ENCODE measurements around the gene ZBTB44.

Gene ZBTB44

GRCh38 chr11:130188047-130188446 is 126.7 kb downstream of the ZBTB44 start:
- Mint-ChIP-seq H3K4me1 (no peaks in the 10 kb centered on the region), H3K4me3 (no peak overlapping the region), H3K9me3 (no peaks in the 10 kb centered on the region), H3K36me3 (no peaks in the 10 kb centered on the region), H3K27me3 (no peaks in the 10 kb centered on the region), H3K27ac (no peak overlapping the region)

GRCh38 chr11:130187096-130187495 is 127.6 kb downstream of the ZBTB44 start:
- Mint-ChIP-seq H3K4me1 (no peaks in the 10 kb centered on the region), H3K9me3 (no peaks in the 10 kb centered on the region), H3K36me3 (no peaks in the 10 kb centered on the region), H3K4me3 (no peak overlapping the region), H3K27me3 (peaks cover 3% of the 10 kb centered on the region), H3K27ac (no peak overlapping the region)

GRCh38 chr11:130183878-130184610 is 130.7 kb downstream of the ZBTB44 start:
- H3K4me1 Mint-ChIP-seq = no peaks in the 10 kb centered on the region
- H3K9me3 Mint-ChIP-seq = no peaks in the 10 kb centered on the region
- no peak overlapping the region for H3K4me3 Mint-ChIP-seq
- H3K27ac Mint-ChIP-seq = no peak overlapping the region
- no peaks in the 10 kb centered on the region for H3K36me3 Mint-ChIP-seq
- peaks cover 3% of the 10 kb centered on the region for H3K27me3 Mint-ChIP-seq

- H3K4me1 Mint-ChIP-seq = no peaks in the 10 kb centered on the region
- peaks cover 3% of the 10 kb centered on the region for H3K27me3 Mint-ChIP-seq
- H3K36me3 Mint-ChIP-seq = no peaks in the 10 kb centered on the region
- no peak overlapping the region for H3K4me3 Mint-ChIP-seq
- no peaks in the 10 kb centered on the region for H3K9me3 Mint-ChIP-seq
- H3K27ac Mint-ChIP-seq = no peak overlapping the region
These were observed 133.1 kb downstream of the ZBTB44 start for GRCh38 chr11:130181295-130182272.

DNA sequence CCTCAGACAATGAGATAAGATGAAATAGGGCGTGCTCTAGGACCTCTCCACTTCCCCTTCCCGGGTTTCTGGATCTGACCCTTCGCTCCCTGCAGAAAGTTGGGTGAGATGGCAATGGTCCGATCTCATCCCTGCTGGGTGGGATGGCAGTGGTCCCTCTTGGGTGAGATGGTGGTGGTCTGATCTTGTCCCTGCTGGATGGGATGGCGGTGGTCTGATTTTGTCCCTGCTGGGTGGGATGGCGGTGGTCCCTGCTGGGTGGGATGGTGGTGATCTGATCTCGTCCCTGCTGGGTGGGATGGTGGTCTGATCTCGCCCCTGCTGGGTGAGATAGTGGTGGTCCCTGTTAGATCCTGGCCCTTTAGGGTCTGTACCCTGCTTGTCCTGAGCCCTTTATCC is 133.8 kb downstream of the ZBTB44 start:
- peaks cover 3% of the 10 kb centered on the region for H3K27me3 Mint-ChIP-seq
- no peak overlapping the region for H3K27ac Mint-ChIP-seq
- no peaks in the 10 kb centered on the region for H3K36me3 Mint-ChIP-seq
- H3K4me1 Mint-ChIP-seq = no peaks in the 10 kb centered on the region
- H3K9me3 Mint-ChIP-seq = no peaks in the 10 kb centered on the region
- no peak overlapping the region for H3K4me3 Mint-ChIP-seq

- Mint-ChIP-seq H3K27me3 (peaks cover 3% of the 10 kb centered on the region), H3K4me1 (no peaks in the 10 kb centered on the region), H3K27ac (no peak overlapping the region), H3K9me3 (no peaks in the 10 kb centered on the region), H3K4me3 (no peak overlapping the region), H3K36me3 (no peaks in the 10 kb centered on the region)
These were observed 134.2 kb downstream of the ZBTB44 start for GRCh38 chr11:130180491-130180890.

- Mint-ChIP-seq H3K36me3 (no peaks in the 10 kb centered on the region), H3K9me3 (peaks cover 4% of the 10 kb centered on the region), H3K27me3 (peaks cover 3% of the 10 kb centered on the region), H3K4me1 (no peaks in the 10 kb centered on the region), H3K4me3 (no peak overlapping the region), H3K27ac (no peak overlapping the region)
These were observed 135.1 kb downstream of the ZBTB44 start for GRCh38 chr11:130179396-130180306.

- Mint-ChIP-seq H3K27me3 (peaks cover 3% of the 10 kb centered on the region), H3K4me1 (no peaks in the 10 kb centered on the region), H3K27ac (no peak overlapping the region), H3K36me3 (no peaks in the 10 kb centered on the region), H3K4me3 (no peak overlapping the region), H3K9me3 (peaks cover 6% of the 10 kb centered on the region)
These were observed 136.0 kb downstream of the ZBTB44 start for GRCh38 chr11:130178441-130179339.

DNA sequence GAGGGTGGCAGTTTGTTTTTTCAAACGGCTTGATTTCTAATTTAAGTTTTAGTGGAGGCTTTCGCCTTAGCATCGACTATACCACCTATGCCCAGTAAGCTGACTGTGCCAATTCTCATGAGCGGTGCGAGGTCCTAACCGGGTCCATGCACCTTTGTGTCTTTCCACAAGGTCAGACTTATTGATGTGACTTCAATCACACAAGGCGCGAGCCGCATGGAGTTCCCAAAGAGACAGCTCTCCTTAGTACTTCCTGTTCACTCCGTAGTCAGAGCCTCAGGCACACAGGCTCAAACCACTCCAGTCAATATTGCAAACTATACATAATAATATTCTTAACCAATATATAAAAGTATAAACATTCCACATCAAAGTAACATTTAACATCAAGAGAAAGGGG is 136.9 kb downstream of the ZBTB44 start:
- Mint-ChIP-seq H3K4me1 (no peaks in the 10 kb centered on the region), H3K27ac (no peak overlapping the region), H3K27me3 (peaks cover 3% of the 10 kb centered on the region), H3K4me3 (no peak overlapping the region), H3K36me3 (no peaks in the 10 kb centered on the region), H3K9me3 (peaks cover 6% of the 10 kb centered on the region)
